Sigmoid colon (tissue), 4 donors: ENCODE measurements around the gene GPC5.

Experiments
- EP300 ChIP-seq, 4 donors: sonication (generic); formaldehyde crosslinking; IDR thresholded peaks; one replicate each; pipeline ENCODE4 v1.6.1; 2017; ENCODE audit warnings: antibody characterized with exemption in 4 of 4
- POLR2A ChIP-seq, 2 donors: fragments of 450-650 bp; IDR thresholded peaks; one replicate each; pipeline ENCODE4 v1.6.1; 2016; ENCODE audit warnings: antibody characterized with exemption in 2 of 2, mild to moderate bottlenecking in 2 of 2, moderate library complexity in 2 of 2
- POLR2AphosphoS5 ChIP-seq, 4 donors: sonication (generic); formaldehyde crosslinking; IDR thresholded peaks; one replicate each; pipeline ENCODE4 v1.6.1; 2017; ENCODE audit warnings: antibody characterized with exemption in 4 of 4
- TF ChIP-seq, protein P1 (sequence below), 4 experiments: fragments of 450-650 bp in 3 of 4; fragments of 200-600 bp in 1 of 4; IDR thresholded peaks; one replicate each; pipeline ENCODE4 v1.5.1; 2016 to 2019; ENCODE audit warnings: antibody characterized with exemption in 4 of 4, mild to moderate bottlenecking in 3 of 4, moderate library complexity in 2 of 4

- TF ChIP-seq POLR2A (IDR thresholded peaks at IDR 0.05) (no peak), POLR2AphosphoS5 (IDR thresholded peaks at IDR 0.05) (no peak), EP300 (IDR thresholded peaks at IDR 0.05) (no peak)
- TF ChIP-seq, protein P1, sequence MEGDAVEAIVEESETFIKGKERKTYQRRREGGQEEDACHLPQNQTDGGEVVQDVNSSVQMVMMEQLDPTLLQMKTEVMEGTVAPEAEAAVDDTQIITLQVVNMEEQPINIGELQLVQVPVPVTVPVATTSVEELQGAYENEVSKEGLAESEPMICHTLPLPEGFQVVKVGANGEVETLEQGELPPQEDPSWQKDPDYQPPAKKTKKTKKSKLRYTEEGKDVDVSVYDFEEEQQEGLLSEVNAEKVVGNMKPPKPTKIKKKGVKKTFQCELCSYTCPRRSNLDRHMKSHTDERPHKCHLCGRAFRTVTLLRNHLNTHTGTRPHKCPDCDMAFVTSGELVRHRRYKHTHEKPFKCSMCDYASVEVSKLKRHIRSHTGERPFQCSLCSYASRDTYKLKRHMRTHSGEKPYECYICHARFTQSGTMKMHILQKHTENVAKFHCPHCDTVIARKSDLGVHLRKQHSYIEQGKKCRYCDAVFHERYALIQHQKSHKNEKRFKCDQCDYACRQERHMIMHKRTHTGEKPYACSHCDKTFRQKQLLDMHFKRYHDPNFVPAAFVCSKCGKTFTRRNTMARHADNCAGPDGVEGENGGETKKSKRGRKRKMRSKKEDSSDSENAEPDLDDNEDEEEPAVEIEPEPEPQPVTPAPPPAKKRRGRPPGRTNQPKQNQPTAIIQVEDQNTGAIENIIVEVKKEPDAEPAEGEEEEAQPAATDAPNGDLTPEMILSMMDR (IDR thresholded peaks at IDR 0.05): no peak
These were observed 1437.8 kb downstream of the GPC5 start for GRCh38 chr13:92836171-92836570.
